ENCODE data around the gene REM2.

Gene REM2

GRCh38 chr14:22870811-22871223 is 12.2 kb upstream of the REM2 start:
- DNase-seq (ENCODE audit: low spot score) = no peak
- no peak overlapping the region for H3K18ac ChIP-seq (ENCODE audit: low read length)
- peaks cover 1 to 2% of the 10 kb centered on the region in 2 donors for H3K4me1 ChIP-seq (ENCODE audit: control insufficient read depth in 2 of 2, insufficient read depth in 1 of 2, low read depth in 1 of 2, low read length in 2 of 2)
- no peaks in the 10 kb centered on the region for H3K79me1 ChIP-seq (ENCODE audit: low read depth, low read length)
- H2BK120ac ChIP-seq (ENCODE audit: low read depth, low read length) = no peak overlapping the region
- H2AFZ ChIP-seq (ENCODE audit: low read length) = peak overlapping the region; percentile 95
- peak overlapping the region in 1 of 2 donors; percentile 89 for H3K4me3 ChIP-seq (ENCODE audit: low read length in 2 of 2)
- H3K9me3 ChIP-seq (replicated peaks in 1 of 2; ENCODE audit: control insufficient read depth in 2 of 2, insufficient read depth in 1 of 2, low read depth in 1 of 2, low read length in 2 of 2) = no peaks in the 10 kb centered on the region
- H3K36me3 ChIP-seq (replicated peaks in 1 of 2; ENCODE audit: control insufficient read depth in 2 of 2, insufficient read depth in 2 of 2, low read length in 2 of 2) = peaks cover 6 to 17% of the 10 kb centered on the region in 2 donors
- no peaks in the 10 kb centered on the region for H3K27me3 ChIP-seq (ENCODE audit: control insufficient read depth in 3 of 3, insufficient read depth in 3 of 3, low read depth in 1 of 3, low read length in 3 of 3)
- H3K27ac ChIP-seq (replicated peaks; ENCODE audit: low read length) = peak overlapping the region; percentile 19
- no peak overlapping the region for H2BK5ac ChIP-seq (ENCODE audit: low read length)
- H3K4ac ChIP-seq (ENCODE audit: low read length) = no peak overlapping the region
- no peak overlapping the region for H4K8ac ChIP-seq (ENCODE audit: low read depth, low read length)
- no peak overlapping the region for H3K14ac ChIP-seq (ENCODE audit: low read length)
- H2BK12ac ChIP-seq (ENCODE audit: low read length) = no peak overlapping the region
- H3K4me2 ChIP-seq (ENCODE audit: insufficient read depth, low read length, poor library complexity, severe bottlenecking) = peak overlapping the region; percentile 85
- no peak overlapping the region for H4K91ac ChIP-seq (ENCODE audit: low read depth, low read length, poor library complexity)
- H2AK5ac ChIP-seq (ENCODE audit: low read depth, low read length) = no peak overlapping the region
- no CpG with 5 or more reads among the region's 1 CpG for WGBS, 2 donors (ENCODE audit: extremely low coverage in 2 of 2, insufficient read length in 2 of 2, insufficient replicate concordance in 1 of 2)
- H2BK15ac ChIP-seq (ENCODE audit: low read length) = no peak overlapping the region
- no peak overlapping the region for H3K9ac ChIP-seq (ENCODE audit: low read depth, low read length, poor library complexity)
- no peak overlapping the region for H3K23ac ChIP-seq (ENCODE audit: low read depth, low read length, poor library complexity)

GRCh38 chr14:22871224-22872032 is 11.6 kb upstream of the REM2 start, which contains the start of gene LRP10:
Gene LRP10, plus strand, starts transcription at chr14:22871740. Its CDS starts 564 bp downstream, at chr14:22872304.
- Histone ChIP-seq H3K4me3 (ENCODE audit: low read length in 2 of 2) (peak within 1 kb of the TSS; percentile 88 to 89), H3K4me1 (ENCODE audit: control insufficient read depth in 2 of 2, insufficient read depth in 1 of 2, low read depth in 1 of 2, low read length in 2 of 2) (peaks cover 1 to 2% of the 10 kb centered on the region in 2 donors), H4K91ac (ENCODE audit: low read depth, low read length, poor library complexity) (no peak within 1 kb of the TSS), H4K8ac (ENCODE audit: low read depth, low read length) (no peak within 1 kb of the TSS), H3K14ac (ENCODE audit: low read length) (peak within 1 kb of the TSS; percentile 76), H3K4ac (ENCODE audit: low read length) (no peak within 1 kb of the TSS), H3K9ac (ENCODE audit: low read depth, low read length, poor library complexity) (peak within 1 kb of the TSS; percentile 71), H3K36me3 (replicated peaks in 1 of 2; ENCODE audit: control insufficient read depth in 2 of 2, insufficient read depth in 2 of 2, low read length in 2 of 2) (peaks cover 8 to 23% of the 10 kb centered on the region in 2 donors), H3K18ac (ENCODE audit: low read length) (peak within 1 kb of the TSS; percentile 93), H3K23ac (ENCODE audit: low read depth, low read length, poor library complexity) (peak within 1 kb of the TSS; percentile 80), H3K9me3 (replicated peaks in 1 of 2; ENCODE audit: control insufficient read depth in 2 of 2, insufficient read depth in 1 of 2, low read depth in 1 of 2, low read length in 2 of 2) (no peaks in the 10 kb centered on the region), H2BK12ac (ENCODE audit: low read length) (no peak within 1 kb of the TSS), H3K27me3 (ENCODE audit: control insufficient read depth in 3 of 3, insufficient read depth in 3 of 3, low read depth in 1 of 3, low read length in 3 of 3) (no peaks in the 10 kb centered on the region), H3K79me1 (ENCODE audit: low read depth, low read length) (no peaks in the 10 kb centered on the region), H2AK5ac (ENCODE audit: low read depth, low read length) (no peak within 1 kb of the TSS), H2BK15ac (ENCODE audit: low read length) (peak within 1 kb of the TSS; percentile 89), H2BK120ac (ENCODE audit: low read depth, low read length) (peak within 1 kb of the TSS; percentile 54), H3K27ac (replicated peaks; ENCODE audit: low read length) (peak within 1 kb of the TSS; percentile 68), H2AFZ (ENCODE audit: low read length) (peak within 1 kb of the TSS; percentile 95), H3K4me2 (ENCODE audit: insufficient read depth, low read length, poor library complexity, severe bottlenecking) (peak within 1 kb of the TSS; percentile 85), H2BK5ac (ENCODE audit: low read length) (peak within 1 kb of the TSS; percentile 66)
- no CpG with 5 or more reads among the region's 50 CpGs for WGBS, 2 donors (ENCODE audit: extremely low coverage in 2 of 2, insufficient read length in 2 of 2, insufficient replicate concordance in 1 of 2)
- DNase-seq (ENCODE audit: low spot score) = peak; percentile 87

- peak overlapping the region; percentile 93 for H3K18ac ChIP-seq (ENCODE audit: low read length)
- no peaks in the 10 kb centered on the region for H3K27me3 ChIP-seq (ENCODE audit: control insufficient read depth in 3 of 3, insufficient read depth in 3 of 3, low read depth in 1 of 3, low read length in 3 of 3)
- H2AFZ ChIP-seq (ENCODE audit: low read length) = peak overlapping the region; percentile 95
- peak overlapping the region; percentile 80 for H3K23ac ChIP-seq (ENCODE audit: low read depth, low read length, poor library complexity)
- H3K4ac ChIP-seq (ENCODE audit: low read length) = no peak overlapping the region
- H2BK15ac ChIP-seq (ENCODE audit: low read length) = peak overlapping the region; percentile 89
- no peak overlapping the region for H4K91ac ChIP-seq (ENCODE audit: low read depth, low read length, poor library complexity)
- peak overlapping the region; percentile 88 to 89 for H3K4me3 ChIP-seq (ENCODE audit: low read length in 2 of 2)
- no peaks in the 10 kb centered on the region for H3K9me3 ChIP-seq (replicated peaks in 1 of 2; ENCODE audit: control insufficient read depth in 2 of 2, insufficient read depth in 1 of 2, low read depth in 1 of 2, low read length in 2 of 2)
- H2BK120ac ChIP-seq (ENCODE audit: low read depth, low read length) = peak overlapping the region; percentile 54
- H3K9ac ChIP-seq (ENCODE audit: low read depth, low read length, poor library complexity) = peak overlapping the region; percentile 60
- peaks cover 1 to 2% of the 10 kb centered on the region in 2 donors for H3K4me1 ChIP-seq (ENCODE audit: control insufficient read depth in 2 of 2, insufficient read depth in 1 of 2, low read depth in 1 of 2, low read length in 2 of 2)
- H2AK5ac ChIP-seq (ENCODE audit: low read depth, low read length) = no peak overlapping the region
- H2BK5ac ChIP-seq (ENCODE audit: low read length) = peak overlapping the region; percentile 66
- peak overlapping the region; percentile 68 for H3K27ac ChIP-seq (replicated peaks; ENCODE audit: low read length)
- peak overlapping the region; percentile 85 for H3K4me2 ChIP-seq (ENCODE audit: insufficient read depth, low read length, poor library complexity, severe bottlenecking)
- peaks cover 8 to 29% of the 10 kb centered on the region in 2 donors for H3K36me3 ChIP-seq (replicated peaks in 1 of 2; ENCODE audit: control insufficient read depth in 2 of 2, insufficient read depth in 2 of 2, low read length in 2 of 2)
- no CpG with 5 or more reads among the region's 45 CpGs for WGBS, 2 donors (ENCODE audit: extremely low coverage in 2 of 2, insufficient read length in 2 of 2, insufficient replicate concordance in 1 of 2)
- H4K8ac ChIP-seq (ENCODE audit: low read depth, low read length) = no peak overlapping the region
- H3K79me1 ChIP-seq (ENCODE audit: low read depth, low read length) = no peaks in the 10 kb centered on the region
- DNase-seq (ENCODE audit: low spot score) = peak; percentile 88
- H2BK12ac ChIP-seq (ENCODE audit: low read length) = no peak overlapping the region
- peak overlapping the region; percentile 76 for H3K14ac ChIP-seq (ENCODE audit: low read length)
Measured at GRCh38 chr14:22872033-22872832, 10.8 kb upstream of the REM2 start.

Data from neuronal stem cell (in vitro differentiated cells).